Gastroesophageal sphincter (tissue), 3 donors: ENCODE measurements around the gene MINDY4.

Source experiments
- POLR2A ChIP-seq, 2 donors: fragments of 450-650 bp; IDR thresholded peaks; one replicate each; pipeline ENCODE4 v1.6.1; 2017; ENCODE audit warnings: antibody characterized with exemption in 2 of 2, mild to moderate bottlenecking in 2 of 2, moderate library complexity in 1 of 2
- TF ChIP-seq, protein P1 (sequence below), 4 experiments: fragments of 200-600 bp in 2 of 4; fragments of 450-650 bp in 2 of 4; sonication (generic) in 1 of 4; IDR thresholded peaks; one replicate each; pipeline ENCODE4 v1.5.1; 2017 to 2019; ENCODE audit warnings: antibody characterized with exemption in 4 of 4, mild to moderate bottlenecking in 2 of 4, moderate library complexity in 2 of 4

DNA sequence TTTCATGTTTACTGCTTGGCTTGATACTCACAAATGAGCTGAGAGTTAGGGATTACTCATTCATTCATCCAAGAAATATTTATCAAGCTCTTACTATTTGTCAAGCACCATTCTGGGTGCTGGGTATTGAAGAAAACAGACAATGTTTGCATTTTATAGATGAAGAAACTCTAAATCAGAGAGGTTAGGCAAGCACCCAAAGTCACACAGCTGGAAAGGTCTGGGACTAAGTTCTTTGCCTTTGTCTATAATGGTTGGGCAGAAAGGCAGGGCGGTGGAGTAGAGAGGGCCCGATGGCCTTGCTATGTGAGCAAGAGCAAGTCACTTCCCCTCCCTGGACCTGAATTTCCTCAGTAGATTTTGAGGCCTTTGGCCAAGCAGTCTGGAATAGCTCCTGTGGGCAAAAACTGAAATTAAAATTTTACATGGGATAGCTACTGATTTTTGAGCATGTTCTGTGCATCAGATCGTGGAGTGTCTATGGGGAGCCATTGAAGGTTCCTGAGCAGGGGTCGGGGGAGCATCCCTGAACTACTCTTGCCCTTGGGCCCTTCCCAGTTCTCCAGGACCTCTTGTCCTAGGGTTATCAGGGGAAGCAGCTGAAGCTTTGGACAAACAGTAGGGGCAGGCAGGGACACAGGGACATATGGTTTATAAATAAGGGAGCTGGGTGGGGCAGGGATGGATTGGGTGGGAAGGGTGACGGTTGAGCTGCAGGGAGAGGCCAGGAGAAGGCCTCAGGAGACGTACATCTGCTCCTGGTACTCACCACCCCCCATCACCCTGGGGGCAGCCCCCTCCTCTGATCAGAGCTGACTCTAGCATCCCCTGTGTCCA is 163.7 kb downstream of the MINDY4 start:
- no peak for TF ChIP-seq POLR2A (IDR thresholded peaks at IDR 0.05)
- TF ChIP-seq, protein P1, sequence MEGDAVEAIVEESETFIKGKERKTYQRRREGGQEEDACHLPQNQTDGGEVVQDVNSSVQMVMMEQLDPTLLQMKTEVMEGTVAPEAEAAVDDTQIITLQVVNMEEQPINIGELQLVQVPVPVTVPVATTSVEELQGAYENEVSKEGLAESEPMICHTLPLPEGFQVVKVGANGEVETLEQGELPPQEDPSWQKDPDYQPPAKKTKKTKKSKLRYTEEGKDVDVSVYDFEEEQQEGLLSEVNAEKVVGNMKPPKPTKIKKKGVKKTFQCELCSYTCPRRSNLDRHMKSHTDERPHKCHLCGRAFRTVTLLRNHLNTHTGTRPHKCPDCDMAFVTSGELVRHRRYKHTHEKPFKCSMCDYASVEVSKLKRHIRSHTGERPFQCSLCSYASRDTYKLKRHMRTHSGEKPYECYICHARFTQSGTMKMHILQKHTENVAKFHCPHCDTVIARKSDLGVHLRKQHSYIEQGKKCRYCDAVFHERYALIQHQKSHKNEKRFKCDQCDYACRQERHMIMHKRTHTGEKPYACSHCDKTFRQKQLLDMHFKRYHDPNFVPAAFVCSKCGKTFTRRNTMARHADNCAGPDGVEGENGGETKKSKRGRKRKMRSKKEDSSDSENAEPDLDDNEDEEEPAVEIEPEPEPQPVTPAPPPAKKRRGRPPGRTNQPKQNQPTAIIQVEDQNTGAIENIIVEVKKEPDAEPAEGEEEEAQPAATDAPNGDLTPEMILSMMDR (IDR thresholded peaks at IDR 0.05): no peak
